ENCODE results near the gene TNFRSF4.

TNFRSF4 gene

GRCh38 chr1:1256956-1257871 lies 43.3 kb upstream of the TNFRSF4 start:
- Histone ChIP-seq H3K27me3 (ENCODE audit: insufficient read depth, low read length, poor library complexity) (no peaks in the 10 kb centered on the region), H3K79me2 (ENCODE audit: insufficient read depth, low read length) (peaks cover 32% of the 10 kb centered on the region), H3K36me3 (ENCODE audit: insufficient read depth, low read length) (peaks cover 90% of the 10 kb centered on the region), H3K4me1 (ENCODE audit: insufficient read depth, low read length) (peaks cover 3% of the 10 kb centered on the region; the same call in 1 of the 2 replicates), H2AFZ (ENCODE audit: low read depth, low read length) (no peak overlapping the region), H3K9me3 (ENCODE audit: insufficient read depth, low read length, severe bottlenecking) (no peaks in the 10 kb centered on the region), H3K4me3 (ENCODE audit: low read depth in 1 of 2, low read length in 2 of 2) (no peak overlapping the region), H4K20me1 (ENCODE audit: insufficient read depth, low read length) (peaks cover 43% of the 10 kb centered on the region), H3K27ac (ENCODE audit: low read length) (no peak overlapping the region), H3K9ac (ENCODE audit: low read depth, low read length) (no peak overlapping the region), H3K4me2 (ENCODE audit: insufficient read depth, low read length) (no peak overlapping the region)
- ATAC-seq (ENCODE audit: insufficient read depth, low read depth) (no peak), DNase-seq (no peak)
- TF ChIP-seq EZH2 (IDR thresholded peaks at IDR 0.05; ENCODE audit: borderline replicate concordance, low read depth, low read length, severe bottlenecking) (no peak), CTCF (IDR thresholded peaks at IDR 0.05; ENCODE audit: borderline replicate concordance, extremely low read depth, low read length, poor library complexity, severe bottlenecking) (no peak)

- peaks cover 28% of the 10 kb centered on the region for H3K79me2 ChIP-seq (ENCODE audit: insufficient read depth, low read length)
- DNase-seq (no peak), ATAC-seq (ENCODE audit: insufficient read depth, low read depth) (no peak)
- peaks cover 34% of the 10 kb centered on the region for H4K20me1 ChIP-seq (ENCODE audit: insufficient read depth, low read length)
- peaks cover 19% of the 10 kb centered on the region for H3K4me1 ChIP-seq (ENCODE audit: insufficient read depth, low read length)
- no peaks in the 10 kb centered on the region for H3K9me3 ChIP-seq (ENCODE audit: insufficient read depth, low read length, severe bottlenecking)
- no peak overlapping the region for H3K27ac ChIP-seq (ENCODE audit: low read length)
- no peak for TF ChIP-seq EZH2 (IDR thresholded peaks at IDR 0.05; ENCODE audit: borderline replicate concordance, low read depth, low read length, severe bottlenecking)
- TF ChIP-seq CTCF (IDR thresholded peaks at IDR 0.05; ENCODE audit: borderline replicate concordance, extremely low read depth, low read length, poor library complexity, severe bottlenecking) = no peak
- no peak overlapping the region for H2AFZ ChIP-seq (ENCODE audit: low read depth, low read length)
- no peak overlapping the region for H3K9ac ChIP-seq (ENCODE audit: low read depth, low read length)
- no peaks in the 10 kb centered on the region for H3K27me3 ChIP-seq (ENCODE audit: insufficient read depth, low read length, poor library complexity)
- H3K4me3 ChIP-seq (ENCODE audit: low read depth in 1 of 2, low read length in 2 of 2) = no peak overlapping the region
- H3K36me3 ChIP-seq (ENCODE audit: insufficient read depth, low read length) = peaks cover 78% of the 10 kb centered on the region
- no peak overlapping the region for H3K4me2 ChIP-seq (ENCODE audit: insufficient read depth, low read length)
These were observed 41.7 kb upstream of the TNFRSF4 start for GRCh38 chr1:1255611-1256010.

- Histone ChIP-seq H3K79me2 (ENCODE audit: insufficient read depth, low read length) (peaks cover 22% of the 10 kb centered on the region), H3K4me3 (ENCODE audit: low read depth in 1 of 2, low read length in 2 of 2) (no peak overlapping the region), H3K4me1 (ENCODE audit: insufficient read depth, low read length) (peaks cover 24% of the 10 kb centered on the region), H3K9me3 (ENCODE audit: insufficient read depth, low read length, severe bottlenecking) (no peaks in the 10 kb centered on the region), H2AFZ (ENCODE audit: low read depth, low read length) (no peak overlapping the region), H3K36me3 (ENCODE audit: insufficient read depth, low read length) (peaks cover 73% of the 10 kb centered on the region), H3K9ac (ENCODE audit: low read depth, low read length) (no peak overlapping the region), H3K27me3 (ENCODE audit: insufficient read depth, low read length, poor library complexity) (no peaks in the 10 kb centered on the region), H3K4me2 (ENCODE audit: insufficient read depth, low read length) (no peak overlapping the region), H4K20me1 (ENCODE audit: insufficient read depth, low read length) (peaks cover 28% of the 10 kb centered on the region), H3K27ac (ENCODE audit: low read length) (no peak overlapping the region)
- ATAC-seq (ENCODE audit: insufficient read depth, low read depth) (no peak), DNase-seq (no peak)
- TF ChIP-seq EZH2 (IDR thresholded peaks at IDR 0.05; ENCODE audit: borderline replicate concordance, low read depth, low read length, severe bottlenecking) (no peak), CTCF (IDR thresholded peaks at IDR 0.05; ENCODE audit: borderline replicate concordance, extremely low read depth, low read length, poor library complexity, severe bottlenecking) (no peak)
These were observed 41.1 kb upstream of the TNFRSF4 start for GRCh38 chr1:1255078-1255477.

Measured in DND-41 (cell line).